Activated T-helper 1 cell treated with anti-CD3 and anti-CD28 coated beads, Interleukin-12 subunit alpha, Interleukin-12 subunit beta, Interleukin-2, Interleukin-4 antibody, amounts not matched to agents 30 ng/mL and 10 ng/mL and 1 ng/mL, durations not matched to agents 14 hours and 24 hours and 36 hours (primary cell): ENCODE measurements around the gene FASTKD1. TPM values are rescaled to one million over a fixed set of nuclear protein-coding genes. Genes with fewer than 3 reads are reported as not detected.
"Not testable (repeated sequence)": the region's sequence is repeated elsewhere in the genome, so short reads cannot be mapped to it uniquely, and the experiment has no call there.

ENCODE experiments used
- DNase-seq: peaks from one replicate; pipeline ENCODE4 v3.0.0; 2021; ENCODE audit warnings: low spot score
- H3K27ac Mint-ChIP-seq: one replicate; pipeline ENCODE4 v1.8.0; 2021; ENCODE audit warnings: mild to moderate bottlenecking, mixed read lengths
- H3K27me3 Mint-ChIP-seq: one replicate; pipeline ENCODE4 v1.8.0; 2022; ENCODE audit warnings: mild to moderate bottlenecking, moderate library complexity, mixed read lengths; ENCODE audit not compliant: insufficient read depth
- H3K36me3 Mint-ChIP-seq: one replicate; pipeline ENCODE4 v1.8.0; 2021; ENCODE audit warnings: low read depth, mixed read lengths
- H3K4me1 Mint-ChIP-seq: one replicate; pipeline ENCODE4 v1.8.0; 2021; ENCODE audit warnings: low read depth, mixed read lengths
- H3K4me3 Mint-ChIP-seq: one replicate; pipeline ENCODE4 v1.8.0; 2021; ENCODE audit warnings: mild to moderate bottlenecking, moderate library complexity, mixed read lengths
- H3K9me3 Mint-ChIP-seq: one replicate; pipeline ENCODE4 v1.8.0; 2021; ENCODE audit warnings: mixed read lengths
- intact Hi-C: fragments of 100-400 bp; cut with micrococcal nuclease; formaldehyde crosslinking; loops from one replicate; pipeline ENCODE4 v1.15.1; 2024
- total RNA-seq: library from RNA; stranded (reverse); gene quantifications from 2 replicates; pipeline ENCODE4 v1.2.3, GENCODE V29; 2022

FASTKD1 gene
- total RNA-seq, 1 donor from 2014 or later = 50.4 TPM

DNA sequence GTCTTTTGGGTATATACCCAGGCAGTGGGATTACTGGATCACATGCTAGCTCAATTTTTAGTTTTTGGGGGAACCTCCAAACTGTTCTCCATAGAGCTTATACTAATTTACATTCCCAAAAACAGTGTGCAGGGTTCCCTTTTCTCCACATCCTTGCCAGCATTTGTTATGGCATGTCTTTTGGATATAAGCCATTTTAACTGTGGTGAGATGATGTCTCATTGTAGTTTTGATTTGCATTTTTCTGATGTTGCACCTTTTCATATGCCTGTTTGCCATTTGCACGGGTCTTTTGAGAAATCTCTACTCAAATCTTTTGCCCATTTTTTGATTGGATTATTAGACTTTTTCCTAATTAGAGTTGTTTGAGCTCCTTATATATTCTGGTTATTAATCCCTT is 8.0 kb downstream of the FASTKD1 start:
- Mint-ChIP-seq H3K4me1 (peaks cover 14% of the 10 kb centered on the region), H3K27ac (no peak overlapping the region), H3K4me3 (no peak overlapping the region), H3K9me3 (no peaks in the 10 kb centered on the region), H3K36me3 (peaks cover 16% of the 10 kb centered on the region), H3K27me3 (no peaks in the 10 kb centered on the region)
- no peak for DNase-seq
- intact Hi-C loops = no loop called here

GRCh38 chr2:169562519-169562918 is 11.1 kb downstream of the FASTKD1 start:
- Mint-ChIP-seq H3K4me3 (no peak overlapping the region), H3K27ac (no peak overlapping the region), H3K4me1 (no peaks in the 10 kb centered on the region), H3K9me3 (no peaks in the 10 kb centered on the region), H3K36me3 (peaks cover 9% of the 10 kb centered on the region), H3K27me3 (no peaks in the 10 kb centered on the region)
- DNase-seq = no peak
- intact Hi-C loops = loop anchor here (2.0 kb wide), 2 partner anchors 98 to 588 kb away; no protein-coding TSS in a partner anchor

DNA sequence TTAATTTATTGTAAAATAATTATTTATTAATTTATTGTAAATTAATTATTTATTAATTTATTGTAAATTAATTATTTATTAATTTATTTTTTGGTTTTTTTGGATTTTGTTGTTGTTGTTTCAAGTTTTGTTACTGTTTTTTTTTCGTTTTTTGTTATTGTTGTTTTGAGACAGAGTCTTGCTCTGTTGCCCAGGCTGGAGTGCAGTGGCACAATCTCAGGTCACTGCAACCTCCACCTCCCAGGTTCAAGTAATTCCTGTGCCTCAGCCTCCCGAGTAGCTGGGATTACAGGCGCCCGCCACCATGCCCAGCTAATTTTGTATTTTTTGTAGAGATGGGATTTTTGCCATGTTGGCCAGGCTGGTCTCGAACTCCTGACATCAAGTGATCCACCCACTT is 11.6 kb downstream of the FASTKD1 start:
- H3K4me3 Mint-ChIP-seq, H3K36me3 Mint-ChIP-seq, H3K27ac Mint-ChIP-seq, H3K27me3 Mint-ChIP-seq, H3K9me3 Mint-ChIP-seq, H3K4me1 Mint-ChIP-seq, DNase-seq: not testable (repeated sequence)
- intact Hi-C loops = loop anchor here (2.0 kb wide), 2 partner anchors 97 to 587 kb away; no protein-coding TSS in a partner anchor

GRCh38 chr2:169561364-169561763 is 12.3 kb downstream of the FASTKD1 start:
- Mint-ChIP-seq H3K9me3 (no peaks in the 10 kb centered on the region), H3K36me3 (peaks cover 9% of the 10 kb centered on the region), H3K27me3 (no peaks in the 10 kb centered on the region), H3K27ac (no peak overlapping the region), H3K4me3 (no peak overlapping the region), H3K4me1 (no peaks in the 10 kb centered on the region)
- intact Hi-C loops = no loop called here
- DNase-seq = no peak

DNA sequence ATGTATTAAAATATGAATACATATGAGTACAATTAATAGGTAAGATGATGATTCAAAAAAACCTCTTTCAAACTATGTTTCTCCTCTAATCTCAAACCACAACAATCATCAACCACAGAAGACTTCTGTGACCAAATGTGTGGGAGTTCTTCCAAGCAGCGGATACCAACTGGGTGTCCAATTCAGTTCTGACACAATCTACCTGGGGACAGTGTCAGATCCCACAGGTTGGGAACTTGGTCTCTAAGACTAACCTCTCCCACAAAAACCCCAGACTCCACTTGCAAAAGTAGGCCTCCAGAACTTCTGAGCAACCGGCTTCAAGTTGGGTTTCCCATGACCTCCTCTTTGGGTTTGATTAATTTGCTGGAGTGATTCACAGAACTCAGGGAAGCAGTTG is 26.9 kb downstream of the FASTKD1 start:
- peaks cover 25% of the 10 kb centered on the region for H3K36me3 Mint-ChIP-seq
- intact Hi-C loops = no loop called here
- DNase-seq = no peak
- H3K27me3 Mint-ChIP-seq = no peaks in the 10 kb centered on the region
- H3K27ac Mint-ChIP-seq = peak overlapping the region; percentile 34
- H3K9me3 Mint-ChIP-seq = no peaks in the 10 kb centered on the region
- no peaks in the 10 kb centered on the region for H3K4me1 Mint-ChIP-seq
- no peak overlapping the region for H3K4me3 Mint-ChIP-seq

DNA sequence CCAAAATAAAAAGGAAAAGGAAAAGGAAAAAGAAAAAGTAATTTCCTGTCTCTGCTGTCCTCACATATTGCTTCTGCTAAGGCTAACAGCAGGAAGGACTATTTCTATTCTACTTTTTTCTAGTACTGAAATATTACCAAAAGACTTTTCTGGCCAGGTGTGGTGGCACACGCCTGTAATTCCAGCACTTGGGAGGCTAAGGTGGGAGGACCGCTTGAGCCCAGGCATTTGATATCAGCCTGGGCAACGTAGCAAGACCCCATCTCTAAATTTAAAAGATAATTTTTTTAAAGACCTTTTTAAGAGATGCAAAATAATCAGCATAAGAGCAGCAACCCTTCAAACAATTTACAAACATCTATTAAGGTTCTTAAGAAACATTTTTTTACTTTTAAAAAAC is 31.2 kb downstream of the FASTKD1 start:
- intact Hi-C loops = no loop called here
- H3K27me3 Mint-ChIP-seq = no peaks in the 10 kb centered on the region
- no peaks in the 10 kb centered on the region for H3K9me3 Mint-ChIP-seq
- DNase-seq = no peak
- no peaks in the 10 kb centered on the region for H3K4me1 Mint-ChIP-seq
- peaks cover 32% of the 10 kb centered on the region for H3K36me3 Mint-ChIP-seq
- H3K27ac Mint-ChIP-seq = no peak overlapping the region
- H3K4me3 Mint-ChIP-seq = no peak overlapping the region

DNA sequence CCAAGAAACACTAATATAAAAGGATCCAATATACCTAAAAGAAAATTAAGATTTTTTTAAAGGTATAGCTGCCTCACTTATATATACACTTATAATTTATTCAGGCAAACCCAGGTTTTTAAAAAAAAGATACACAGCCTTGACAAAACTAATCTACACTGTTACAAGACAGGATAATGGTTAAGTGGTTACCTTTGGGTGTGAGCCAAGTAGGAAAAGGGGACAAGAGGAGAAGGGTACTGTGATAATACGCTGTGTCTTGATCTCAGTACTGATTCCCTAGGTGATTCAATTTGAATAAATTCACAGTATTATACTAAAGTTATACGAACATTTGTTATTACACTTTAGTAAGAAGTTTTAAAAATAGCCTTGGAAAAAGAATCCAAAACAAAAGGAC is 33.5 kb downstream of the FASTKD1 start:
- Mint-ChIP-seq H3K9me3 (no peaks in the 10 kb centered on the region), H3K4me3 (no peak overlapping the region), H3K27ac (no peak overlapping the region), H3K4me1 (no peaks in the 10 kb centered on the region), H3K27me3 (no peaks in the 10 kb centered on the region), H3K36me3 (peaks cover 22% of the 10 kb centered on the region)
- intact Hi-C loops = no loop called here
- DNase-seq = no peak

DNA sequence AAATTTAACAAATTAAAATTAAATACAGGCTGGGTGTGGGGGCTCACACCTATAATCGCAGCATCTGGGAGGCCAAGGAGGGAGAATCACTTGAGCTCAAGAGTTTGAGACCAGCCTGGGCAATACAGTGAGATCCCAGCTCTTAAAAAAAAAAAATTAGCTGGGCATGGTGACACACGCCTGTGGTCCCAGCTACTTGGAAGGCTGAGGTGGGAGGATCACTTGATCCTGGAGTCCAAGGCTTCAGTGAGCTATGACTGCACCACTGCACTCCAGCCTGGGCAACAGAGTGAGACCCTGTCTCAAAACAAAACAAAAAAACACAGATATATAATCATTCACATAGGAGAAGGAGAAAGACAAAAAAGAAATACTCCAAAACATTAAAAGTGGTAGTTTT is 34.2 kb downstream of the FASTKD1 start:
- DNase-seq, H3K4me3 Mint-ChIP-seq, H3K9me3 Mint-ChIP-seq, H3K27me3 Mint-ChIP-seq, H3K4me1 Mint-ChIP-seq, H3K27ac Mint-ChIP-seq, intact Hi-C loops: not testable (repeated sequence)
- peaks cover 20% of the 10 kb centered on the region for H3K36me3 Mint-ChIP-seq

DNA sequence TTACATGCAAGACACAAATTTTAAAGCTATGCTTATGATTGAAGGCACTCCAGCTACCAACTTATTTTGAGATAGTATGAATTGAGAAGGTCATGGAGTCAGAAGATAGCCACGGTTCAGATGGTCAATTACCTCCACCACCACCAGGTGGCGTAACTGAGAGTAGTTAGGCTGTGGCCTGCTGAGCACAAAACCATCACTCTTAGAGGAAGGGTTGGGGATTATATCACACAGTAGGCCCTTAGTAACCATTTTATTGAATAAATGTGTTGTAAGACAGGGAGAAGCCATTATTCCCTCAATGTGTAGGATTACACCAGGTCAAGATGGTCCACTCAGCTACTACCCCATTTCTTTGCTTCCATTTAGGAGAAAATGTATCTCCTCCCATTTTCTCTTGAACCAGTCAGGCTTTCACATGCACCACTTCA is 45.4 kb downstream of the FASTKD1 start:
- peak; percentile 55 for DNase-seq
- Mint-ChIP-seq H3K27ac (no peak overlapping the region), H3K4me1 (no peaks in the 10 kb centered on the region), H3K36me3 (peaks cover 17% of the 10 kb centered on the region), H3K27me3 (no peaks in the 10 kb centered on the region), H3K9me3 (no peaks in the 10 kb centered on the region), H3K4me3 (no peak overlapping the region)
- intact Hi-C loops = loop anchor here (1.0 to 5.0 kb wide), 4 partner anchors 148 to 400 kb away; no protein-coding TSS in a partner anchor

GRCh38 chr2:169526451-169526850 is 47.2 kb downstream of the FASTKD1 start:
- intact Hi-C loops = loop anchor here (5.0 kb wide), 1 partner anchor 351 kb away; no protein-coding TSS in a partner anchor
- Mint-ChIP-seq H3K36me3 (peaks cover 12% of the 10 kb centered on the region), H3K4me3 (no peak overlapping the region), H3K4me1 (no peaks in the 10 kb centered on the region), H3K9me3 (no peaks in the 10 kb centered on the region), H3K27ac (no peak overlapping the region), H3K27me3 (no peaks in the 10 kb centered on the region)
- DNase-seq = no peak

DNA sequence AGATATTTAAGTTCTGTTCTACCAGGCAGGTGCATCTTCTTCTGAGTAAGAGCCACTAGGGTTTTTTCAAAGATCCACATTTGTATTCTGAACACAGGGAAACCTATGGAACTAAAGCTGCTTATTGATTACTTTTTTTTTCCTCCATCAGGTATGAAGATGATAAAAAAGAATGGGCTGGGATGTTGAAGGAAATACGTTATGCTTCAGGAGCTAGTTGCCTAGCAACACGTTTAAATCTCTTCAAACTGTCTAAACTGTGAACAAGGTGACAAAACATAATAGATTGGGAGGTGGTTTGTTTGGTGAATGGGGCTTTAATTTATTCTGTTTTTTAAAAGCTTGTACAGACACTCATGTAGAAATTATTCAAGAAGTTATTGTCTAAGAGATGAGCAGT is 48.2 kb downstream of the FASTKD1 start:
- Mint-ChIP-seq H3K27me3 (no peaks in the 10 kb centered on the region), H3K36me3 (peaks cover 10% of the 10 kb centered on the region), H3K4me3 (no peak overlapping the region), H3K9me3 (no peaks in the 10 kb centered on the region), H3K27ac (no peak overlapping the region), H3K4me1 (no peaks in the 10 kb centered on the region)
- no peak for DNase-seq
- intact Hi-C loops = loop anchor here (5.0 kb wide), 1 partner anchor 352 kb away; no protein-coding TSS in a partner anchor

GRCh38 chr2:169523681-169524080 is 50.0 kb downstream of the FASTKD1 start:
- no peak for DNase-seq
- no peak overlapping the region for H3K27ac Mint-ChIP-seq
- H3K36me3 Mint-ChIP-seq = peaks cover 2% of the 10 kb centered on the region
- intact Hi-C loops = no loop called here
- no peaks in the 10 kb centered on the region for H3K4me1 Mint-ChIP-seq
- H3K4me3 Mint-ChIP-seq = no peak overlapping the region
- H3K9me3 Mint-ChIP-seq = no peaks in the 10 kb centered on the region
- no peaks in the 10 kb centered on the region for H3K27me3 Mint-ChIP-seq

DNA sequence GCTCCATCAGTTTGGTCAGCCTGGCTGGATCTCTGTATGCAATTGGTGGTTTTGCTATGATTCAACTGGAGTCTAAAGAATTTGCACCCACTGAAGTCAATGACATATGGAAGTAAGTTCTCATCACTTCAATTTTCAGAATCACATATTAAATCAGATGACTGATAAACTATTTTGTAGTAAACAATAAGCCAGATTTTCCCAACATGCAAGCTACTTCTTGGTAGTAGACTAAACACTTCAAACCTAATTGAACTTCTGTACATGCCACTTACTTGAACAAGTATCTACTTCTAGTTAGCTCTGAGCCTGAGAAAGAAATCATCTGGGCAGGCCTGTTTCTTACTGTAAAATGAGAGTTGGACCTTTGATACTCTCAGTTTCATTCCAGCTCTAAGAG is 52.8 kb downstream of the FASTKD1 start:
- intact Hi-C loops = no loop called here

GRCh38 chr2:169516488-169516995 is 57.1 kb downstream of the FASTKD1 start:
- H3K27me3 Mint-ChIP-seq, intact Hi-C loops: not testable (repeated sequence)

More for the DNA sequence above, 52.8 kb downstream of the FASTKD1 start:
- DNase-seq = no peak
- no peak overlapping the region for H3K27ac Mint-ChIP-seq
- H3K4me1 Mint-ChIP-seq = no peaks in the 10 kb centered on the region
- peaks cover 2% of the 10 kb centered on the region for H3K27me3 Mint-ChIP-seq
- no peaks in the 10 kb centered on the region for H3K36me3 Mint-ChIP-seq
- no peaks in the 10 kb centered on the region for H3K9me3 Mint-ChIP-seq
- no peak overlapping the region for H3K4me3 Mint-ChIP-seq

More at GRCh38 chr2:169516488-169516995, 57.1 kb downstream of the FASTKD1 start:
- not testable (repeated sequence) for H3K36me3 Mint-ChIP-seq, H3K27ac Mint-ChIP-seq, DNase-seq, H3K4me3 Mint-ChIP-seq, H3K4me1 Mint-ChIP-seq, H3K9me3 Mint-ChIP-seq
